OCI-M2 (cell line): ENCODE measurements around the gene TPM1.

Experiments
- DNase-seq: peaks from one replicate; lab custom pipeline; 2025; ENCODE audit not compliant: unreplicated experiment; lab: John Stamatoyannopoulos, UW

Gene TPM1

GRCh38 chr15:63015618-63016017 is 26.9 kb upstream of the TPM1 start:
- no peak for DNase-seq

DNA sequence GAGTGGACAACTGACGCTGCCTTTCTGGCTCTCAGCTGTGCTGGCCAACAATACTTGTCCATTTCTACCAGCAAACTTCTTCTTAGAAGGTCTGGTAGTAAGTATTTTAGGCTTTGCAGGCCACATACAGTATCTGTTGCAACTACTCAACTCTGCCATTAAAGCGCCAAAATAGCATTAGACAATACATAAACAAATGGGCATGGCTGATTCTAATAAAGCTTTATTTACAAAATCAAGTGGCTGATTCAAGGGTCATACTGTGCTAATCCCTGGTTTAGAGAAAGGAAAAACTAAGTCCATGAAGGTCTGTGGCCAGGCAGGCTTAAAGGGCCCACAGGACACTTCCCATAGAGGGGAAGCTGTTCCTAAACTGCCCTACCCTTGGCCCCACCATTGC is 26.3 kb upstream of the TPM1 start:
- no peak for DNase-seq

GRCh38 chr15:63018639-63019038 is 23.9 kb upstream of the TPM1 start:
- DNase-seq = no peak

DNA sequence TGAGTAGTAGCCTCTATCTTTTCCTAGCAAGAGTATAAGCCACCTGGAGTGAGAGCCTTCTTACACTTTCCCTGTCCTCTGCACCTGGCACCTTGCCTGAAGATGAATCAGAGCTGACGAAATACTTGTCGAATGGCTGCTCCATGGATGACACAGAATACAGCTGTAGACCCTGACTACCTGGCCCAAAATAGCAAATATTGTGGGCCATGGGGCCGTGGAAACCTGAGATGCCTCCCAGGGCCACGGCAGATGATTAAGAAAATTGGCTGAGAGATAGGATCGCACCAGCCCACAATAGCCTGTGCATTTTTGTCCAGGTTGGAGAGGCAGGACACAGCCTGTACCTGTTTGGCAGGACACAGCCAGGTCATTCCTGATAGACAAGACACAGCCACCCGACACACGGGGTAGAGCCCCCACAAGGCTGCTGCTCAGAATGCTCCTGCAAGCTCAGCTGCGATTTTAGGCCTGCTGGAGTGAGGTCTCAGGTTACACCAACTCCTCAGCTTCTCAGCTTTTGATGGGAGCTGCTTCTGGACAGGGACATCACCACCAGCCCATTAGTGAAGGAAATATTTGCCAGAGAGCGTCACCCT is 22.9 kb upstream of the TPM1 start:
- DNase-seq = no peak

GRCh38 chr15:63020128-63020527 is 22.4 kb upstream of the TPM1 start:
- DNase-seq = no peak

DNA sequence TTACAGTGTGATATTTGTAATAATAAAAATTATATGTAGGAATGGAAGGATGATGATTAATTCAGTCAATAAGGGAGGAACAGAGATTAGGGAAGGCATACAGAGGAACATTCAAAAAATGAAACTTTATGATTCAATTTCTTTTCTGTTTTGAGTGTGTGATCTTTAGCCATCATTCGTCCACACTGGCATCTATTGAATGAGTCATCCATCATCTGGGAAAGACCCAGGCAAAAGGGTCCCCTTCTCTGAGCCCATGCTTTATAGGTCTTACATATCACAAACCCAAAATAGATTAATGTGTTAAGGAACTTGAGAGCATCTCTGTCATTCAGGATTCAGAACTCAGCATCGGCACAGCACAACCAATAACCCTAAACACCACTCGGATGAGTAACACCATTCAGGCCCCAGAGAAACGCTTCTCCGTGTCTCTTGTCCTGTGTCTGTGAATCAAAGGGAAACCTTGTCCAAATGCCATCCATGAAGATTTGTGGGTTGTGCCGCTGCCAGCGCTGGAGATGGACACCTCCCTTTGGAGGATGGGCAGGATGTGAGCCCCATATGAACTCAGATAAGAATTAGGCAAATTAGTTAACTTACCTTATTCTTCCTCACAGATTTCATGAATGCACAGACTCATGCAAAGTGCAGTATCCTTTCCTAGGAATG is 21.7 kb upstream of the TPM1 start:
- DNase-seq = no peak

DNA sequence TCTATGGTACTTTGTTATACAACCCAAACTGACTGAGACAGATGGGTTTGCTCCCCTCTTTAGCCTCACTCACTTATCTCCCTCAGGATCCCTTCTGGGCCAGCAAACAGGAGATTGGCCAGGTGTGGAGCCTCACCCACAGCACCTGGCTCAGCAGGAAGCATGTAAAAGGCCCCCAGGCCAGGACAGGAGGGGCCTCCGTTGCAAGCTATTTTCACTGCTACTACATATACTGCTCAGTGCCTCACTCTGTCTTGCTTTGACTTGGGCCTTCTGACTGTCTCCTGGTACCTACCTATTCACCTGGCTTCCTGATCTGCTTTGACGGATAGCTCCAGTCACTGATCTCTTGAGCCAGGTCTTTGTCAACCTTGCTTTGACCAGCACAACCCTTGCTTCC is 20.4 kb upstream of the TPM1 start:
- DNase-seq = no peak

- DNase-seq = no peak
Observed at GRCh38 chr15:63022663-63023062, 19.9 kb upstream of the TPM1 start.

DNA sequence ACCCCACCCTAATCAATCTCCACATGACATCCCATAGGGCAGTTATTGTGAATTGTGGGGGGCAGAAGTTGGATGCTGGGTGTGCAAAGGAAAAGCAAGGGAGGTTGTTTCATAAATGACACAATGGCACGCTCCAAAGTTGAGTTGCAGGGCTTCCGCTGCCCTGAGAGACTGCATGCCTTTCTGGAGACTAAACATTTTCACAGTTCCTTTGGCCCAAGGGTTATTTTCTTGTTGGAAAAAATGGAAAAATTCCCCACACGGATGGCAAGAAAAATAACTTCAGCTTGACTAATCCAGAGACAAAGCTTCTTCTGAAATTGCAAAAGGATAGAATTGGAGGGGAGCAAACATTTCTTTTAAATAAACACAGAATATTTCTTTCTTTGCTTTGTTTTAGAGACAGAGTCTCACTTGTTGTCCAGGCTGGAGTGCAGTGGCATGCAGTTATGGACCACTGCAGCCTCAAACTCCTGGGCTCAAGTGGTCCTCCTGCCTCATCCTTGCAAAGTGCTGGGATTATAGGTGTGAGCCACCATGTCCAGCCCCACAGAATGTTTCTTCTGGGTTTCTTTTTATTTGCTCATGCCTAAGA is 19.1 kb upstream of the TPM1 start:
- DNase-seq = no peak

DNA sequence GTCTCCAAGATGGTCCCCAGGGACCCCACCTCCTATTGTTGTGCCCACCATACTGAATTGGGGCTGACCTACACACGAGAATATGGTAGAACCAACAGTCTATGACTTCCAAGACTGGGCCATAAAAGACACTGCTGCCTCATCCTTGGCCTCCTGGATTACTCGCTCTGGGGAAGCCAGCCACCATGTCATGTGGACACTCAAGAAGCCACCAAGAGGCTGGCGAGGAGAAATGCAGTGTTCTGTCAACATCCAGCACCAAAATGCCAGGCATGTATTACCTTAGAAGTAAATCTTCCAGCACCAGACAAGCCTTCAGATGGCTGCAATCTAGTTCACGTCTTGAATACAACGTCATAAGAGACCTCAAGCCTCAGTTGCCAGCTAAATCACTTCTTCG is 17.1 kb upstream of the TPM1 start:
- DNase-seq = no peak

- no peak for DNase-seq
Observed at GRCh38 chr15:63027646-63028045, 14.9 kb upstream of the TPM1 start.

GRCh38 chr15:63028442-63029110 is 14.0 kb upstream of the TPM1 start:
- no peak for DNase-seq

DNA sequence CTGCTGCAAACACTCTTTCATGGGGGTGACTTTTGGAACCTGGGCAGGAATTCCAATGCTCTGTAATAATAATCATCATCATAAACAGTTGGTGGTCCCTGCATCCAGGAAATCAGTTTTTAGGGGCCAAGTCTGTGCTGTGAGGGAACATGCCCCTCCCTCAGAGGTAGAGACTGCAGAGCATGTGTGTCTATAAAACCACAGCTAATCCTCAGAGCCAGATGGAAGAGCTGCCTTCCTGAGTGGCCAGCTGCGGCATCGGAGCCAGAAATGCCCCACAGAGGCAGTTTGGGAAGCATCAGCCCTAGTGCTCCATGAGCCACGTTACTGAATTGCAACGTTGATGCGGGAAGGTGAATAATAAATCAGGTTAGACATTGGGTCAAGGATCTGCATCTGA is 12.9 kb upstream of the TPM1 start:
- no peak for DNase-seq

DNA sequence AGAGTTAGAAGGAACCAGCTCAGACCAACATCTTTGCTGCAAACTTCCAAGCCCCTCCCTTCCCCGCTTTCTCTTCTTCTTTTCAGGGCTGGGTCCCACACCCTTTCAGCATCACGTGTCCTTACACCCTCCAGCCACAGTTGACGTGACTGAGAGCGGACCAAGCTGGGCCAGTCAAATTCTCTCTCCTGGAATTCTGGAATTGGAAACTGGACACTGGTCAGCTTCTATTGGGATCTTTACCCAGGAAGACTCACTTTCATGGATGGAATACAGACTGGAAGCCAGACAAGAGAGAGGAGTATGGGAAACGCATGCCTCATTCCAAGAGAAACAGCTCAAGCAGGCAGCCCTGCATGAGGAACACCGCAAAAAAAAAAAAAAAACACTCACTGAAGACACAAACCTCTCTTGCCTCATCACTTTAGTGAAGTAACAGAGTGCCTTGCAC is 12.4 kb upstream of the TPM1 start:
- no peak for DNase-seq

DNA sequence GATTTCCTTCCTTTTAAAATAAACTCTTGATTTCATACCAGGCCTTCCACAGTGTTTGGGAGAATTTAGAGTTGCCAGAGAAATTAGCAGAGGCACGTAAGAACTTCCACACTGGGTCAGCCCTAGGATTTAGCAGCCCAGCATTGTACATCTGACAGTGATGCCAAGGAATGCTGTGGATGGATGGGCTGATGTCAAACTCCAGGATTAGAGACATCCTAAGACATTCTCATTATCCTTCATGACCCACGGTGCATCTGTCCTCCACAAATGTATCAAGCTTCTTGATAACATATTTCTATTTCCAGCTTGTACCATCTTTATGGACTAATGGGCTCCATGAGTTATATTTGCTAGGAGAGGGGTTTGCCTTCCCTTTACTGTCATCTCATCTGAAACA is 8.0 kb upstream of the TPM1 start:
- no peak for DNase-seq

DNA sequence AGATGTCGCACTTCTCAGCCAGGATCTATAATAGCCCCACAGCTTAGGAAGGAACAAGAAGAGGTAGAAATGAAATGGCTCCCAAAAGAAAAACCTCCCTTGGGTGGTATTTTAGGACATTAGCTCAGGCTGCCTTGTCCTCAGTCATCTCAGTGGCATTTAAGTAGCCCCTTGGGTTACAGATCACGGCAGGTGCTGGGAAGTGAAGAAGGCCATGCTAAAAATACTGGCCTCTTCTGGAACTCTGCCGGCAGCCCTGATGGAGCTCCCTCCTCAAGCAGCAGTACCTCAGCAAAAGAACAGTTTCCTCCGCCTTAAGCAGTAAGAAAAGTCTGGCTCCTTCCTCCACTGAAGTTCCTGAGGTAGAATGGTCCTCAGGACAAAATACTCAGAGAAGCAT is 7.3 kb upstream of the TPM1 start:
- no peak for DNase-seq

DNA sequence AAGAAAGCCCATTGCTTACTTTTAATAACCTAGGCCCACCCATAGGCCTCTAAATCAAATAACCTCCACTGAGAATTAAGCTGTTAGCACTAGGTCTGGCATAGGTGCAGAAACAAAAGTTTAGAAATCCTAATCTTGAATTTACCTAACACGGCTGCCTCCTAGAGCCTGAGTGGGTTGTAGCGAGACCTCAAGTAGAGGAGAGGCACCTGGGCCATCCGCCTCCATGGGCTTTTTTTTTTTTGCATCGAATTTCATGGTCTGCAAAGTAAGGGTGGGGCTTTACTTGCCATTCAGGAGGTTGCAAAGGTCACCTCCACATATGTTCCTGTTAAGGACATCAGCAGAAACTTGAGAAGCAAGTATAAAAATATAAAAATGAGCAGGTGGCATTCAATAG is 6.6 kb upstream of the TPM1 start:
- no peak for DNase-seq

DNA sequence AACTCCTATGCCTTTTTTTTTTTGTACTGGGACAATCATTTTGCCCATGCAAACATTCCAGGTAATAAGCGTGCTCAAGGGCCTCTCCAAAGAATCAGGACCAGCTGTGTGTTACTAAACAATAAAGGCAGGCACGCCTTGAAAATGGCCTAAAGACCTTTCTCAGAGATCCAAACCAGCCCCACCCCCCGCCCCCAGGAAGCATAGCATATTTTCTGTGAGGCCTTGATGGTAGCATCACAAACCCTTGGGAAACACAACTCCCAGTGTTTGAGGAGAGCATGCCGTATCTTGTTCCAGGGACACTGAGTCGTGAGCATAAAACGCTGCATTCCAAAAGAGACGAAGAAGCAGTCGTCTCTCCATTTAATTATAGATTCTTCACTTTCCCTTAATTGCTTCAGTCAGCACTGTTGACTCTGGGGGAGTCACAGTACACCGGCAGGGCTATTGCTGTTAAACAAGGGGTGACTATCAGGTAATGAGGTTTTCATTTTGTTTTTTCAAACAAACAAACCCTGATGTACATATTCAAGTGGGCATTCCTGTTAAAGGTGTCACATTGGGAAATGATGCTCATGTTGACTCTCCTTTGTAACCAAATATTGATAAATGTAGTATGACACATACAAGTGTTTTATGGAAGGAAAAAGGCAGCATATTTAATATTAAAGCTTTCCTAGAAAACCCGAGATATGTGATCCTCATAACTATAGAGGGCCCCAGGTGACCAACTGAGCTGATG is 4.4 kb upstream of the TPM1 start:
- DNase-seq = no peak

GRCh38 chr15:63038926-63039673 is 3.4 kb upstream of the TPM1 start:
- no peak for DNase-seq

- no peak for DNase-seq
Observed at GRCh38 chr15:63039811-63040210, 2.7 kb upstream of the TPM1 start.

- no peak for DNase-seq
Observed at GRCh38 chr15:63040509-63040908, 2.0 kb upstream of the TPM1 start.
